Measurements from ENCODE around the gene SPOCD1. TPM values are rescaled to one million over a fixed set of nuclear protein-coding genes. Genes with fewer than 3 reads are reported as not detected.
A peak's percentile ranks its signal among the peaks of the same experiment; 100 is the strongest.

Gene SPOCD1
- total RNA-seq, 1 donor from 2014 or later: 1.1 TPM

GRCh38 chr1:31747304-31747703 is 68.5 kb downstream of the SPOCD1 start:
- Mint-ChIP-seq H3K27me3 (peaks cover 21% of the 10 kb centered on the region), H3K4me3 (no peak overlapping the region), H3K4me1 (ENCODE audit: unreplicated experiment) (peaks cover 47% of the 10 kb centered on the region), H3K36me3 (no peaks in the 10 kb centered on the region), H3K27ac (peak overlapping the region; percentile 1), H3K9me3 (no peaks in the 10 kb centered on the region)
- no peak for DNase-seq (ENCODE audit: extremely low spot score, unreplicated experiment)
- TF ChIP-seq, protein P1, sequence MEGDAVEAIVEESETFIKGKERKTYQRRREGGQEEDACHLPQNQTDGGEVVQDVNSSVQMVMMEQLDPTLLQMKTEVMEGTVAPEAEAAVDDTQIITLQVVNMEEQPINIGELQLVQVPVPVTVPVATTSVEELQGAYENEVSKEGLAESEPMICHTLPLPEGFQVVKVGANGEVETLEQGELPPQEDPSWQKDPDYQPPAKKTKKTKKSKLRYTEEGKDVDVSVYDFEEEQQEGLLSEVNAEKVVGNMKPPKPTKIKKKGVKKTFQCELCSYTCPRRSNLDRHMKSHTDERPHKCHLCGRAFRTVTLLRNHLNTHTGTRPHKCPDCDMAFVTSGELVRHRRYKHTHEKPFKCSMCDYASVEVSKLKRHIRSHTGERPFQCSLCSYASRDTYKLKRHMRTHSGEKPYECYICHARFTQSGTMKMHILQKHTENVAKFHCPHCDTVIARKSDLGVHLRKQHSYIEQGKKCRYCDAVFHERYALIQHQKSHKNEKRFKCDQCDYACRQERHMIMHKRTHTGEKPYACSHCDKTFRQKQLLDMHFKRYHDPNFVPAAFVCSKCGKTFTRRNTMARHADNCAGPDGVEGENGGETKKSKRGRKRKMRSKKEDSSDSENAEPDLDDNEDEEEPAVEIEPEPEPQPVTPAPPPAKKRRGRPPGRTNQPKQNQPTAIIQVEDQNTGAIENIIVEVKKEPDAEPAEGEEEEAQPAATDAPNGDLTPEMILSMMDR (conservative IDR thresholded peaks at IDR 0.05): no peak

DNA sequence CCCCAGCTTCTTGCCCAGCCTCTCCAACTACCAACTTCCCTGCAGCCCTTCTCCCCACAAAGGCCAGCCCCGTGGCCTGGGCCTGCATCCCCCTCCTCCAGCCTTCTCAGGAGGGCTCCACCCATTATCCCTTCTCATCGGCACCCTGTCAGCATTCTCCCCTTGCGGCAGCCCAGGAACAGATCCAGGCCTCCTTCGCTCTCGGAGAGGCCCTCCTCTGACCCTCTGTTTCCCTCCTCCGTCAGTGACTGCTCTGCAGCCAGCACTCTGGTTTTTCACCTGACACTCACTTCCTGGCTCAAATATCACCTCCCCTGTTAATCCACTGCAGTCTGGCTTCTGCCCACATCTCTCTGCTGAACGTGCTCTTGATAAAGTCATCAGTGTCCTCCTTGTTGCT is 69.1 kb downstream of the SPOCD1 start:
- TF ChIP-seq, protein P1 (conservative IDR thresholded peaks at IDR 0.05): no peak
- Mint-ChIP-seq H3K27me3 (peaks cover 21% of the 10 kb centered on the region), H3K4me3 (no peak overlapping the region), H3K4me1 (ENCODE audit: unreplicated experiment) (peaks cover 41% of the 10 kb centered on the region), H3K9me3 (no peaks in the 10 kb centered on the region), H3K27ac (no peak overlapping the region), H3K36me3 (no peaks in the 10 kb centered on the region)
- no peak for DNase-seq (ENCODE audit: extremely low spot score, unreplicated experiment)

DNA sequence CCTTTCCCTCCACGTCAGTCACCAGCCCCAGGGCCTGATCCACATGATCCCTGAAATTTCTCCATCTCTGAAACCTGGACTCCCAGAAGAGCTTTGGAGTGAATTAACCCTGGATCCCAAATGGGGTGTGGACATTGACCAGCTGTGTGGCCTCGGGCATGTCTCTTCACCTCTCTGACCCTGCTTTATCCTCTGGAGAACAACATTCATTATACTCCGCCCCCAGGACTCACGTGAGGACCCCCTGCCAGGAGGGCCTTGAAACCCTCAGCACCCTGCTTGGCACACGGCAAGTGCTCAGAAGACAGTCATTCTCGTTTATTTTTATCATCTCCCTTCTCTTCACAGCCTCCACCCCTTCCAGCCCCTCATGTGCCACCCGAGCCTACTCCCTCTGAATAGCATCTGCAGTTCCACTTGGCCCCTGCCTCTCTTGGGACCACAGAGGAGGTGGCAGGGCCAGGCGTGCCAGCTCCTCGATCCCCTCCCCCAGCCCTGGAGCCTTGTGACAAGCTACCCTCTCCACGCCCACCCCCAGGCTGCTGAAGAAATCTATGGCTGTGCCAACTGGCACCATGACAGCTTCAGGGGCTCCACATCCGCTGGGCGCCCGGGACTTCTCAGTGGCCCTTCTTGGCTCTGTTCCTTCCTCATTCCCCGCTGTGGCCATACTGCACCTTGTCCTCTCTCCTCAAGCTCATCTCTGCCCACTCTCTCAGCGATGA is 69.7 kb downstream of the SPOCD1 start:
- no peak overlapping the region for H3K27ac Mint-ChIP-seq
- H3K4me1 Mint-ChIP-seq (ENCODE audit: unreplicated experiment): peaks cover 37% of the 10 kb centered on the region
- H3K9me3 Mint-ChIP-seq: no peaks in the 10 kb centered on the region
- no peak overlapping the region for H3K4me3 Mint-ChIP-seq
- TF ChIP-seq, protein P1 (conservative IDR thresholded peaks at IDR 0.05): peak; percentile 10
- no peaks in the 10 kb centered on the region for H3K36me3 Mint-ChIP-seq
- no peak for DNase-seq (ENCODE audit: extremely low spot score, unreplicated experiment)
- H3K27me3 Mint-ChIP-seq: peaks cover 18% of the 10 kb centered on the region

GRCh38 chr1:31745096-31745945 is 70.5 kb downstream of the SPOCD1 start:
- H3K9me3 Mint-ChIP-seq: no peaks in the 10 kb centered on the region
- H3K4me1 Mint-ChIP-seq (ENCODE audit: unreplicated experiment): peaks cover 30% of the 10 kb centered on the region
- TF ChIP-seq, protein P1 (conservative IDR thresholded peaks at IDR 0.05): peak; percentile 78
- H3K4me3 Mint-ChIP-seq: no peak overlapping the region
- H3K27ac Mint-ChIP-seq: no peak overlapping the region
- DNase-seq (ENCODE audit: extremely low spot score, unreplicated experiment): no peak
- peaks cover 18% of the 10 kb centered on the region for H3K27me3 Mint-ChIP-seq
- no peaks in the 10 kb centered on the region for H3K36me3 Mint-ChIP-seq

DNA sequence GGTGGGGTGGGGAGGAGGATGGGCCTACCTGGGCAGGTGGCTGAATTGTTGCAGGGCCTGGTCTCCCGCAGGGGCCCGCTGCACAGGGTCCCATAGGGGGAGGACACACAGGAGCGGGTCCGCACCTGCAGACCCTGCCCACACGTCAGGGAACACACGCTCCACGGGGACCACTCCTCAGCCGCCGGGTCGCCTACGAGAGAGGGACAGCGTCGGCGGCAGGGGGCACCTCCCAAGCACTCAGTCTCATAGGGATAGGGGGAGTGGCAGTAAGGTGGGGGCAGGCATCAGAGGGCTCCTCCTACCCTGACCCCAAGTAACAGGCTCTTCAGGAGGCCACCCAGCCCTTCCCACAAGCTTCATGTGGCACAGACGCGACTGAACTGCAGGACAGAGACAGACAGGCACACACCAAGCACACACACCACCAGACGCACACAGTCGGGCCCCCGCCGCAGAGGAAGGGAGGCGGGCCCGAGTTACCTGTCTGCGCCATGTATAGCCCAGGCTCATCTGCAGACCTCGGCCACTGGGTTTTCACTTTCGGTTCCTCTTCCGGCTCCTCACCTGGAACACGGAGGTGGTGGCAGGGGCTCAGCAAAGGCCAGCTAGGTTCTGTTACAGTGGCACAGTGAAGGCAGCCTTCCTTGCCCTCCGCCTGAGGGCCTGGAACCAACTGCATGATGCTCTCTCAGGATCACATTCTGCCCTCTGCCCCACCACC is 71.5 kb downstream of the SPOCD1 start:
- Mint-ChIP-seq H3K4me1 (ENCODE audit: unreplicated experiment) (peaks cover 29% of the 10 kb centered on the region), H3K4me3 (no peak overlapping the region), H3K27me3 (peaks cover 17% of the 10 kb centered on the region), H3K27ac (no peak overlapping the region), H3K36me3 (no peaks in the 10 kb centered on the region), H3K9me3 (no peaks in the 10 kb centered on the region)
- TF ChIP-seq, protein P1 (conservative IDR thresholded peaks at IDR 0.05): no peak
- no peak for DNase-seq (ENCODE audit: extremely low spot score, unreplicated experiment)

Data from type B pancreatic cell (in vitro differentiated cells).